GM18873 (cell line): Measurements from ENCODE around the gene ATP8B1.

ENCODE experiments used
- ATAC-seq: cut with Tn5 transposase; IDR thresholded peaks from one replicate; pipeline ENCODE4 v1.9.1; 2021; ENCODE audit warnings: mild to moderate bottlenecking, moderate library complexity, moderate number of reproducible peaks; ENCODE audit not compliant: unreplicated experiment, low FRiP score

The ATP8B1 gene

GRCh38 chr18:57771193-57771592, 31.9 kb downstream of the ATP8B1 start:
- no peak for ATAC-seq

- no peak for ATAC-seq
These were observed 34.4 kb downstream of the ATP8B1 start for GRCh38 chr18:57768537-57769326.

- no peak for ATAC-seq
These were observed 35.7 kb downstream of the ATP8B1 start for GRCh38 chr18:57767259-57768050.

- no peak for ATAC-seq
These were observed 38.1 kb downstream of the ATP8B1 start for GRCh38 chr18:57764995-57765394.

- ATAC-seq: no peak
These were observed 39.0 kb downstream of the ATP8B1 start for GRCh38 chr18:57764087-57764486.

GRCh38 chr18:57762686-57763085, 40.4 kb downstream of the ATP8B1 start:
- ATAC-seq: no peak

GRCh38 chr18:57759650-57760049, 43.5 kb downstream of the ATP8B1 start:
- ATAC-seq: no peak

GRCh38 chr18:57755473-57756067, 47.5 kb downstream of the ATP8B1 start:
- ATAC-seq: no peak

- peak; percentile 97 for ATAC-seq
These were observed 48.4 kb downstream of the ATP8B1 start for GRCh38 chr18:57754577-57755338.

GRCh38 chr18:57753063-57753462, 50.1 kb downstream of the ATP8B1 start:
- no peak for ATAC-seq

GRCh38 chr18:57749604-57749970, 53.5 kb downstream of the ATP8B1 start:
- no peak for ATAC-seq

- peak; percentile 88 for ATAC-seq
These were observed 54.1 kb downstream of the ATP8B1 start for GRCh38 chr18:57748770-57749603.

GRCh38 chr18:57747809-57748680, 55.1 kb downstream of the ATP8B1 start:
- ATAC-seq: no peak

- no peak for ATAC-seq
These were observed 58.9 kb downstream of the ATP8B1 start for GRCh38 chr18:57744211-57744694.

GRCh38 chr18:57743008-57743407, 60.1 kb downstream of the ATP8B1 start:
- ATAC-seq: no peak

- no peak for ATAC-seq
These were observed 61.8 kb downstream of the ATP8B1 start for GRCh38 chr18:57741273-57741672.

GRCh38 chr18:57738078-57738477, 65.0 kb downstream of the ATP8B1 start:
- no peak for ATAC-seq

GRCh38 chr18:57737400-57738060, 65.6 kb downstream of the ATP8B1 start:
- no peak for ATAC-seq
